Lower leg skin (tissue), 3 donors: Measurements from ENCODE around the gene PGLYRP4.

Experiments
- POLR2A ChIP-seq, 2 donors: fragments of 450-650 bp; IDR thresholded peaks; one replicate each; pipeline ENCODE4 v1.6.1; 2016 to 2017; ENCODE audit warnings: antibody characterized with exemption in 2 of 2, mild to moderate bottlenecking in 1 of 2, moderate library complexity in 1 of 2
- TF ChIP-seq, protein P1 (sequence below), 3 donors: fragments of 450-650 bp; IDR thresholded peaks; one replicate each; pipeline ENCODE4 v1.5.1; 2016; ENCODE audit warnings: antibody characterized with exemption in 3 of 3, mild to moderate bottlenecking in 3 of 3, moderate library complexity in 2 of 3

DNA sequence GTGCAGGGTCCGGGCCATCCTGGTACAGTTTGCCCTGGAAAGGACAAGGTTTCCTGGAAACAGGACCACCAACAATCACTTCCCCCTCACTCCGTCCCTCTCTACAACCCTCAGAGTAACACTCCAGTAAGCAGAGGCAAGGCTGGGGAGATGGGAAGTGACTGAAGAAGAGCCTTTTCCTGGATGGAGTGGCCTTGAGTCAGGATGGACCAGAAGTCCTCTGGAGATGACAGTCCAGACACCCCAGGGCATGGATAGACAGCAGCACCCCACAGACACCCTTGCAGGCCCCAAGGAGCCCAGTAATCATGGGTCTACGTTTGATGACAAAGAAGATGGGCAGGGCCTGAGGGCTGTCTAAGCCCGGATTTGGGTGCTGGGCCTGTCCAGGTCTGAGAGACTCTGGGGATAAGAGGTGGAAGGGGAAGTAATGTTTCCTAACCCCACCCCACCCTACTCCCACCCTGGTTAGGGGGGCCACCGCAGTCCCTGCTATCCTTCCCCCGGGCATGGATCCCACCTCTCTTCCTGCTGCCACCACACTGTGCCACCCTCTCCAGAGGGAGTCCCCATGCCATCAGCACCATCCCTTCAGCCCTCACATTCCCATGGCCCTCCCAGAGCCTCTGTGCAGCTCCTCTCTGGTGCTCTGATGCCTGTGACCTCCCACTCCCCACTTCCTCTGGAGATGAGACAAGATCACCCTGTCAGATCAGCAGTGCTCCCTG, 49.4 kb upstream of the PGLYRP4 start:
- TF ChIP-seq POLR2A (IDR thresholded peaks at IDR 0.05) = no peak
- TF ChIP-seq, protein P1, sequence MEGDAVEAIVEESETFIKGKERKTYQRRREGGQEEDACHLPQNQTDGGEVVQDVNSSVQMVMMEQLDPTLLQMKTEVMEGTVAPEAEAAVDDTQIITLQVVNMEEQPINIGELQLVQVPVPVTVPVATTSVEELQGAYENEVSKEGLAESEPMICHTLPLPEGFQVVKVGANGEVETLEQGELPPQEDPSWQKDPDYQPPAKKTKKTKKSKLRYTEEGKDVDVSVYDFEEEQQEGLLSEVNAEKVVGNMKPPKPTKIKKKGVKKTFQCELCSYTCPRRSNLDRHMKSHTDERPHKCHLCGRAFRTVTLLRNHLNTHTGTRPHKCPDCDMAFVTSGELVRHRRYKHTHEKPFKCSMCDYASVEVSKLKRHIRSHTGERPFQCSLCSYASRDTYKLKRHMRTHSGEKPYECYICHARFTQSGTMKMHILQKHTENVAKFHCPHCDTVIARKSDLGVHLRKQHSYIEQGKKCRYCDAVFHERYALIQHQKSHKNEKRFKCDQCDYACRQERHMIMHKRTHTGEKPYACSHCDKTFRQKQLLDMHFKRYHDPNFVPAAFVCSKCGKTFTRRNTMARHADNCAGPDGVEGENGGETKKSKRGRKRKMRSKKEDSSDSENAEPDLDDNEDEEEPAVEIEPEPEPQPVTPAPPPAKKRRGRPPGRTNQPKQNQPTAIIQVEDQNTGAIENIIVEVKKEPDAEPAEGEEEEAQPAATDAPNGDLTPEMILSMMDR (IDR thresholded peaks at IDR 0.05) = no peak
